ENCODE data around the gene COX10. TPM values are rescaled to one million over a fixed set of nuclear protein-coding genes. Genes with fewer than 3 reads are reported as not detected.

Gene COX10
- total RNA-seq, 1 donor: 15.5 TPM

DNA sequence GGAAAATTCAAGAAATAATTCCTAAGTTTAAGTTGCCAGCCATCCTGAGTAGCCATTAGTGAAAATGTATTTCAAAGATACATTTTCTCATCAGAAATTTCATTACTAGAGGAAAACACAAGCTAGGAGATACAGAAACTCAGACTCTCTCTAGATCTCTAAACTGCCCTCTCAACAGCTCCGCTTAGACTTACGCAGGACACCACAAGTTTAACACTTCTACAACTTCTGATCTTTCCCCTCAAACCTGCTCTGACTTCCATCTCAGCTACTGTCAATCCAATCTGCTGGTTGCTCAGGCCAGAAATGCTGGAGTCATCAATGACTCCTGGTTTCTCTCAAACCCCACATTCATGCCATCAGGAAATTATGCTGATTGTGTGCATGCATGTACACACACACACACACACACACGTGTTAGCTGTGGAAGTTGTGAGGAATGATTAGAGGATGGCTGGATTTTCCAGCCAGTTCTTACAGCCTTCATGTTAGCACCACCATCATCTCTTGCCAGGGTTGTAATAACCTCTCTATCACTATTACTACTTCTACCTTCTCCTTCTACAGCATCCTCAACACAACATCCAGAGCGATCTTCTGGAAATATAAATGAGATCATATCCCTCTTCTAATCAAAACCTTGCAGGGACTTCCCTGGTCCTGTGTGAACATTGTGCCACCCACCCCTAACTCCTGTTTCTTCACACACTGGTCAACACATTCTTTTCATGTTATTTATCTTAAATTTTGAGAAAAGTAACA is 47.1 kb downstream of the COX10 start:
- no peak for DNase-seq (ENCODE audit: low read depth)
- TF ChIP-seq, protein P1, sequence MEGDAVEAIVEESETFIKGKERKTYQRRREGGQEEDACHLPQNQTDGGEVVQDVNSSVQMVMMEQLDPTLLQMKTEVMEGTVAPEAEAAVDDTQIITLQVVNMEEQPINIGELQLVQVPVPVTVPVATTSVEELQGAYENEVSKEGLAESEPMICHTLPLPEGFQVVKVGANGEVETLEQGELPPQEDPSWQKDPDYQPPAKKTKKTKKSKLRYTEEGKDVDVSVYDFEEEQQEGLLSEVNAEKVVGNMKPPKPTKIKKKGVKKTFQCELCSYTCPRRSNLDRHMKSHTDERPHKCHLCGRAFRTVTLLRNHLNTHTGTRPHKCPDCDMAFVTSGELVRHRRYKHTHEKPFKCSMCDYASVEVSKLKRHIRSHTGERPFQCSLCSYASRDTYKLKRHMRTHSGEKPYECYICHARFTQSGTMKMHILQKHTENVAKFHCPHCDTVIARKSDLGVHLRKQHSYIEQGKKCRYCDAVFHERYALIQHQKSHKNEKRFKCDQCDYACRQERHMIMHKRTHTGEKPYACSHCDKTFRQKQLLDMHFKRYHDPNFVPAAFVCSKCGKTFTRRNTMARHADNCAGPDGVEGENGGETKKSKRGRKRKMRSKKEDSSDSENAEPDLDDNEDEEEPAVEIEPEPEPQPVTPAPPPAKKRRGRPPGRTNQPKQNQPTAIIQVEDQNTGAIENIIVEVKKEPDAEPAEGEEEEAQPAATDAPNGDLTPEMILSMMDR (IDR thresholded peaks at IDR 0.05; ENCODE audit: insufficient read depth, low read depth, low read length): no peak
- no peak overlapping the region for H3K4me3 ChIP-seq (ENCODE audit: low read depth, low read length)

DNA sequence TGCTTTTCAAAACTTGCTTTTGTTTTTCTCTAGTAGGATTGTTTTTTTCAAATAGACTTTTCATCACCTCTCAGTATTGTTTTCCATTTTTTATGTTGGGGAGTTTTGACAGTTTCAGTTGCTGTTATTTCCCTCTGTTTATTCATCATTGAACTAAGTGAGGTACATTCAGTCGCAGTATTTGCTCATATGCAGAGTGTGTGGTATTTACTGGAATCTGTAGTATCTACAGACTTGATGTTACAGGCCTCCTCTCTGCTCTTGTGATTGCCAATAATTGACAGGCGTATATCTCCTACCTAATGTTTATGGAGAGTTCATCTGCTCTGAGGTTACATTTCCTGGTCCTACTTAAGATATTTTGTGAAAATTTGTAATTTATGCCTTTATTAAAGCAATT is 49.6 kb downstream of the COX10 start:
- no peak overlapping the region for H3K4me3 ChIP-seq (ENCODE audit: low read depth, low read length)
- DNase-seq (ENCODE audit: low read depth): no peak
- TF ChIP-seq, protein P1 (IDR thresholded peaks at IDR 0.05; ENCODE audit: insufficient read depth, low read depth, low read length): no peak

DNA sequence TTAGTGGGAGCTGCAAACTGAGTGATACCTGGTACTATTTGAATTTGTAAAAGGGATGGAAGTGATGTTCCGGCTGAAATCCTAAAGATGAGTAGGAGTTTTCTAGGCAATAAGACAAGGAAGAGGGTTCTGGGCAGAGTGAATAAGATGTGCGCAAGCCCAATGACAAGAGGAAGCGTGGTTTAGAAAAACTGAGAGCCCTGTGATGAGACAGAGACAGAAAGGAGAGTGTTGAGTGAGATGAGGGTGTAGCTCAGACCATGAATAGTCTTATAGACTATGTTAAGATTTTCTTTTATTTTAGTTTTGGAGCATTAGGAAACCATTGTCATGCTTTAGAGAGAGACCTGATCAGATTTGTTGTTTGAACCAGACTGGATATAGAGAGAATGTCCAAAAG is 50.2 kb downstream of the COX10 start:
- TF ChIP-seq, protein P1 (IDR thresholded peaks at IDR 0.05; ENCODE audit: insufficient read depth, low read depth, low read length): no peak
- no peak for DNase-seq (ENCODE audit: low read depth)
- H3K4me3 ChIP-seq (ENCODE audit: low read depth, low read length): no peak overlapping the region

DNA sequence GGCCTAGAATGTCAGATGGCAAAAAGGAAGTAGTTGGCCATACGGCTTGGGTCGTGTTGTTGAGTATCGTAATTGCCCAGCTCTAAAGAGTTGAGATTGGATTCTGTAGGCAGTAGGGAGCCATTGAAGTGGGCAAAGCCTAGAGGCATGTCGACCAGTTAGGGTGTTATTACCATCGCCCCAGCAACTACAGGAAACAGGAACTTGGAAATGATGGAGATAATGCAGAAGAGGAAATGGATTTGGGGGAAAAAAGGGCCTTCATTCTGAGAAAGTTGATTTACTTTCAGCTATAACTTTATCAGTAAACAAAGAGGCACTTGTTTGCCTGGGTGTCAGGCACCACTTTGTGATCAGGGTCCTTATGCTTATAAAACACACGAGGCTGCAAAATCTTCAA is 52.6 kb downstream of the COX10 start:
- no peak for DNase-seq (ENCODE audit: low read depth)
- TF ChIP-seq, protein P1 (IDR thresholded peaks at IDR 0.05; ENCODE audit: insufficient read depth, low read depth, low read length): no peak
- H3K4me3 ChIP-seq (ENCODE audit: low read depth, low read length): no peak overlapping the region

DNA sequence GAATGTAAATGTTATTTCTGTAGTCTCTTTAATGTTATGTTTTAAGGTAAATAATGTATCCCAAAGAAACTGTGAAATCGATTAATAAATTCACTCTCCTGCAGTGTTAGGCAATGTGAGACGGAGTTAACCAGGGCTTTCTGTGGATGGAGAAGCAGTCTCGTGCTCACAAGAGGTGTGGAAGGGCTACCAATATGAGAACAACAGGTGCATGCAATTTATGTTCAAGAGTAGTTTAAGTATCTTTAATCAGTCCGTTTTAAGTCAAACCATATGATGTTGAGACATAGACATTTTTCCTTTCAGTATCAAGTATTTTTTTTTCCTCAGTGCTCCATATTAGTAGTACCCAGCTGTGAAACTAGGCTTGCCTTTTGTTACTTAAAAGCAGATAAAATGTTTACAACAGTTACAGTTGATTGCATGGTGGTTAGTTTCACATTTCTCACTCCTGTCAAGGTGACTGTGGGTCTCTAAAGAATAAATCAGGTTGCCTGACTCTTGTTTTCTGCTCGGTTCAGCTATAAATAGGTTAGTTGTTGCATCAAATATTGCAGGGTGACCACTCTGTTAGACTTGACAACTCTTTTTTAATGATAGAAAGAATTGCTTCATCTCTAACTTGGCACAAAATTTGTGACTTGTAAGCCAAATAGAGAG is 54.4 kb downstream of the COX10 start:
- no peak for DNase-seq (ENCODE audit: low read depth)
- no peak overlapping the region for H3K4me3 ChIP-seq (ENCODE audit: low read depth, low read length)
- TF ChIP-seq, protein P1 (IDR thresholded peaks at IDR 0.05; ENCODE audit: insufficient read depth, low read depth, low read length): no peak

DNA sequence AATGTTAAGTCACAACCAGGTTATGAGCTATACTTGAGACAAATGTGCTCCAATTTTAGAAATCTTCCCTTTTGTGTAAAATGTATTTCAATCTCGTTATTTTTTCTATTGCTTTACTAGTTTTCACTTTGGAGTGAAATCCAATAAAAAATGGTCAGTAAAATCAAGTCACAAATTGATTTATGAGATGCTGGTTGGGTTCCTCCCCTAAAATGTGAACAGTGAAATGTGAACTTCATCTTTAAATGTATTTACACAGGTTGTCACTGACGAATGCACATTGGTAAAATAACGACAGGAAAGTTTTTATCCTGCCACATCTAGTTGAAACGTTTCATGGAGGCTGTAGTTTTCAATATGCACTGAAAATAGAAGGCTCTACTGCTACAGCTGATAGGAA is 55.5 kb downstream of the COX10 start:
- no peak overlapping the region for H3K4me3 ChIP-seq (ENCODE audit: low read depth, low read length)
- no peak for DNase-seq (ENCODE audit: low read depth)
- TF ChIP-seq, protein P1 (IDR thresholded peaks at IDR 0.05; ENCODE audit: insufficient read depth, low read depth, low read length): no peak
